NCI-H82 treated with DMSO at 0.1 percent for 48 hours (cell line): Measurements from ENCODE around the gene CCDC50.

Experiments
- DNase-seq: peaks from one replicate; lab custom pipeline; 2025; ENCODE audit not compliant: unreplicated experiment; lab: John Stamatoyannopoulos, UW

The CCDC50 gene

DNA sequence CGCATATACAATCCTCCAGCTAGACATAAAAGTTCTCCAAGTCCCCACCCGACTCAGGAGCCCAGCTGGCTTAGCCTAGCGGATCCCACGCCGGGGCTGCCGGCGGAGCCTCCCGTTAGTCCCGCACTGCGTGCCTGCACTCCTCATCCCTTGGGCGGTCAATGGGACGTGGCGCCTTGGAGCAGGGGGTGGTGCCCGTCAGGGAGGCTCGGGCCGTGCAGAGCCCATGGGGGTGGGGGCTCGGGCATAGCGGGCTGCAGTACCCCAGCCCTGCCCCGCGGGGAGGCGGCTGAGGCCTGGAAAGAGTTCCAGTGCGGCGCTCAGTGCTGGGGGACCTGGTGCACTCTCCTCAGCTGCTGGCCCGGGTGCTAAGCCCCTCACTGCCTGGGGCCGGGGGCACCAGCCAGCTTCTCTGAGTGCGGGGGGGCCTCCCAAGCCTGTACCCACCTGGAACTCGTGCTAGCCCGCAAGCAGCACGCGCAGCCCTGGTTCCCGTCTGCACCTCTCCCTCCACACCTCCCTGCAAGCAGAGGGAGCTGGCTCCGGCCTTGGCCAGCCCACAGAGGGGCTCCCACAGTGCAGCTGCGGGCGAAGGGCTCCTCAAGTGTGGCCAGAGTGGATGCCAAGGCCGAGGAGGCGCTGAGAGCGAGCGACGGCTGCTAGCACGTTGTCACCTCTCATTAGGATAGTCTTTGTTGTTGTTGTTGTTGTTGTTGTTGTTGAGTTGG, 12.2 kb upstream of the CCDC50 start:
- no peak for DNase-seq

DNA sequence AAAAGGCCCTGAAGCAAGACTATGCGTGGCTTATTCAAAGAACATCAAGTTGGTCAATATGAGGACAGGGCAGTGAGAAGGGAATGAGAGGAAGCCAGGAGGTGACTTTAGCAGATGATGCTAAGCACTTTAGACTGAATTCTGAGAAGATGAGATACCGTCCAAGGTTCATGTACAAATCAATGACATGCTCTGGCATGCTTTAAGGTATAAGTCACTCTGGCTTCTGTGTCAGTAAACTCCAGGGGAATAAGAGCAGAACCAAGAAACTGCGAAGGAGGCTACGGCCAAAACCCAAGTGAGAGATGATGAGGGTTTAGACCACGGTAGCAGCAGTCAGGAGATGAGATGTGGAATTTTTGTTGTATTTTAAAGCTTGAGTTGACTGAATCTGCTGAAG, 8.9 kb upstream of the CCDC50 start:
- DNase-seq, result no peak

DNA sequence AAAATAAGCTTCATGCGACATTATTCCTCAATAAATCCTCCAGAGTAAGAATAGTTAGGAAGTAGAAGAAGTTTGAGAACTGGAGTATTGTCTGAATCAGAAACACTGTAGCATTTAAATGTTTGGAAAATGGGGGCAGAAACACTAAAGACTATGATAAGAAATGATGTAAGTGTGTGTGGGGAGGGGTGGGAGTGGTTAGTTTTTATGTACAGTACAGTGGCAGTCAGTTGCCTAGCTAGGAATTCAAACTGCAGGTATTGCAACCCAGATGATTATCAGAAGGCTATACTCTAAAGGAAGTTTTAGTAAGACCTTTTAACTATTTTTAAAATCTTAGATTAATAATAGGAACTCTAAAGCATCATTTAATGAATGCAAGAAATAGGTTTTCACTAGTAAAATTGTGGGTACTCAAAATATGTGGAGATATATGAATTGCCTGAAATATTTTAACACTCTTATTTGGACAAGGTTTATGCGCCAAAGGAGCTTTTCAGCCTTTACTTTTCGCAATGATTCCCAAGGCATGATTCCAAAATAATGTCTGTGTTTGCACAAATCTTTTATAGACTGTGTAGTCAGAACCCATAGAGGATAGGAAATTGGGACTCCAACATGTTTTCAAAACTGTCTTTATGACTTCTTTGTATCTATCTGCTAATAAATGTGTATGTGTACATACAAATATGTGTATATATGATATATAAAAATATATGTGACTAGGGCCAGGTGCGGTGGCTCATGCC, 8.0 kb upstream of the CCDC50 start:
- peak; percentile 63 for DNase-seq

DNA sequence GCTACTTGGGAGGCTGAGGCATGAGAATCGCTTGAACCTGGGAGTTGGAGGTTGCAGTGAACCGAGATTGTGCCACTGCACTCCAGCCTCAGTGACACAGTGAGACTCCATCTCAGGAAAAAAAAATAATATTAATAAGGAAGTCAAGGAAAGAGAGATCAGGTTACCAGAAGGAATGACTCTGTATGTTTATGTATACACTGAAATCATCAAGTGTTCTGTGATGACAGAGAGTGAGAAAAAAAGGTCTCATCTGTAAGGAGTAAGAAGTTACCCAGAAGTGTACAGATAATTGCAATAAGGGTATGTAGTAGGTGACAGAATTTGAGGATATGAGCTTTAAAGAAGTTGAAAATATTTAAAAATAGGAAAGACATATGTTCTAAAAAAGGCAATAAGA, 4.3 kb upstream of the CCDC50 start:
- DNase-seq, result no peak

DNA sequence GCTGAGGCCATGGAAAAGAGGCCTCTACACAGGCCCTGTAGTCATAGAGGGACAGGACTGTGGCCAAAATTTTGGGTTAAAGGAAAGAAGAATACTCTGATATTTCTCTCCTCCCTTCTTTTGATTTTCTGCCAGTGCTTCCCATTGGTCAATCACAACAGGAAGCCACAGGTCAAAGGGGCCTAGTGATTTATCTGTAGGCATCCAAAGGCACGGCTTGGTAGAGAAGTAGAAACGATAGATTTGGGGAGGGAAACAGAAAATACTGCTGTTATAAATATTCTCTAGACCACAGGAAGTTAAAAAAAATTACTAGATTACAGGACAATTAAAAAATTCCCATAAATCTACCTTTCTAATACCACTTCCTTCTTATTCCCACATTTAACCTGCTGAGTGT, 1.7 kb upstream of the CCDC50 start:
- DNase-seq, result no peak

DNA sequence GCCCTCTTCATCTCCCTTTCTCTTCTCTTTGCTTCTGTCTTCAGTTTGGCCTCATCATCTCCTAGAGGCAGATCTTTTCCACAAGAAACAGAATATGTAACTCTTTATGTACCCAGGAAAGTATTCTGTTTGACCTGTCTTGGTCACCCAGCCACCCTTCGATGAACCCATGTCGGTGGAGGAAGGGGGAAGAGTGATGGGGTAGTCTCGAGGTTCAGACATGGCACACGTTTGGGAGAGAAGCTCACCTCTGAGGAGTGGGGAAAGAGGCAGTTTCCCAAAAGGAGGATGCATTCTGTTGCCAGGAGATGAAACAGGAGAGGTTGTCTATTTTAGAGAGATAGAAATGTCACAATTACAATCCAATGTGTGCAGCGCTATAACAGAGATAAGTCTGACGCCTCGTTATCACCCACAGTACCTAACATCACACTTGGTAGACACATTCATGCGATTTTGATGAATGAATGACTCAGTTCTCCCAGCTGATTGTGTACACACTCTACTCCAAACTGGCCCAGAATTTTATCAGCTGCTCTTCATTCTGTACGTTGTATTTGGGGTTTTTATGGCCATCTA, 722 bp upstream of the CCDC50 start:
- no peak for DNase-seq

DNA sequence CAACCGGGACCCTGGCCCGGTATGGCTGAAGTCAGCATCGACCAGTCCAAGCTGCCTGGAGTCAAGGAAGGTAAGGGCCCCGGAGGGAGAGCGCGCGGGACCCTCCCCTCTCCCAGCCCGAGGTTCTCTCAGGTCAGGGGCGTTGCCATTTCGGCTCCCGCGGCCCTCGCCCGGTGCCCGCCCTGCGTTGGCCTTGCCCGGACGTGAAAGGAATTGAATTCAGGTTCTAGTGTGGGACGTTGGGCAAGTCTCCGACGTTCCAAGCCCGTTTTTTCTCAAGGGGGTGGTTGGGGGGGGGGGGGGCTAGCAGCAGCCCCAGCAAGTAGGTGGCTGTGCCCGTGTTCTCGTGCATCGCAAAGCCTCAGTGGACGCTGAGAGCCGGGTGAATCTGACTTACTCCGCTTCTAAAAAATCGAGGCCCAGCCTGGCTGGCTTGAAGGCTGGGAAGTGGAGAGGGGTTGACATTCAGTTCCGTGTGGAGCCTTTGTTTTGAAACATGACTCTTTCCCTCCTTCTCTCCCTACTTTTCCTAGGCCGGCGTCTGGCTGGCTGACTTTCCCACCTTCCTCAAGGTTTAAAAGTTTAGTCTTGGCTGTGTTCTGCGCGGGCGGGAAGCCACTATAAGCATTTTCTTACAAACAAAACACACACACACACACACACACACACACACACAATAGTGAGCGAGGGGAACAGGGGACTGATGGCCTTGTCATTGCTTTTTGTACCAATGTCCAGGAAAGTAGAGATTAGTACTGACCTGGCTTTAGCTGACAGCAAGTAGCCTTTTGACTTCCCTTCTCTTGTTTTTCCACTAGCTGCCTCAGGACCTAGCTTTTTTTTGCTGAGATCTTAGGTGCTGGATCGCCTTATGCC, 698 bp downstream of the CCDC50 start, which contains the start of gene UTS2B:
TSS of gene UTS2B (minus strand) at position 873 of the 876 bp plus-strand sequence. CDS start 48,337 bp downstream, outside the sequence.
- no peak for DNase-seq

DNA sequence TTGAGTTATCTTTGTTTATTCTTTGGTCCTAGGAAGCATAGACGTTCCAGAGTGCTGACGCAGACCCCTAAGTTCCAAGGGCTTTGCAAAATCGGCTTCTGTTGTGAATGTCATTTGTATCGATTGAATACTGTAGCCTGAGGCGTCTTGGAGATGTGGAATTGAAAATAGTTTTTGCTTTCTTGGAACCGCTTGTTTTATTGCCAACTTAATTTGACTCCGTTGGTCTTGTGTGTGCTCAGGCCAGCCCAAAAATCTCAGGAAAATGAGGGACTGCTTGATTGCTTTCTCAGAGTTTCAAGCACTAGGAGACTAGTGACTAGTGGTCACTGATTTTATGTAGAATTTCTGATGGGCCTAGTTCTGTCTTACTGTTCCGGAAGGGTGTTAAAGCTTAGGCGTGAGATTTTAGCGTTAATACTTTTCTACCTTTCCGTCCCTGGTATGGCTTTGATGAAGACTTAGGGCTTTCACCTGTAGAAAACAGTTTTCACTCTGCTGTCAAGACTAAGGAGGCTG, 1.4 kb downstream of the CCDC50 start:
- DNase-seq, result no peak

DNA sequence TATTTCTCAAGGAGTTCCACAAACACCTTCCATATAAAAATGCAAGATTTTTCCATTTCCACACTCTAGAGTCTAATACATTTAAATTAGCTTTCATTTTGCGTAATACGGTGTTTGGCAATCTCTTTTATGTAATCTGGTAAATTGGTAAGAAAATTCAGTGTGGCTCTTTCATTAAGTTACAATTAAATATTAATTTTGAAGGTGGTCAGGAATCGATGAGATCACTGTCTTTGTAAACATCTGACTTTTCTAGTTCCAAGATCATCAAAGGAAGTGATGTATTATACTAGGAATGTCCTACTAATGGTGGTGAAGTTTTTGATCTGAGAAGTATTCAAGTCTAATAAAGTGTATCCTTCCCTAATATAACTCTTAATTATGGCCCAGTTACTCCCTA, 2.2 kb downstream of the CCDC50 start:
- DNase-seq, result no peak

DNA sequence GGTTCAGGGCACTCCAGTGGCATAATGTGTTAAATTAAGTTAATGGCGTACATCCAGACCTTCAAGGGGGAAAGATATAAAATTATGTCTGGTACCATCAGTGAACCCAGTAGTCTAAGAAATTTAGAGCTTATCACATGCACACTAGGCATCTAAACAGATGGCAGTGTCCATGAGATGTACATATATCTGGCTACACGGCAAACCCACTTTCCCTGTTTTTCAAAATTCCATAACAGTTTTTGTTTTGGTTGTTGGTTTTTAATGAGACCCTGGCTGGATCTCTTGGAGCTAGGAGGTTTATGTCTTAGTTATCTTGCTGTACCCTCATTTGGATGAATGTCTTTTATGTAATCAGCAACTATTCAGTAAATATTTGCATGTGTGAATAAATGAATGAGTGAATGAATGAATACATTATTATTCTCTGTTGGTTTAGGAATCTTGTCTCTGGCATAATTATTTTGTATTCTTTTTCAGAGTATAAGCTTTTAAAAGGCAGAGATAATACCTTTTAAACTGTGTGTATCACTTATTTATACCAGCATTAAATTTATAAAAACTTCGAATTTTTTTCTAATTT, 4.2 kb downstream of the CCDC50 start:
- no peak for DNase-seq

DNA sequence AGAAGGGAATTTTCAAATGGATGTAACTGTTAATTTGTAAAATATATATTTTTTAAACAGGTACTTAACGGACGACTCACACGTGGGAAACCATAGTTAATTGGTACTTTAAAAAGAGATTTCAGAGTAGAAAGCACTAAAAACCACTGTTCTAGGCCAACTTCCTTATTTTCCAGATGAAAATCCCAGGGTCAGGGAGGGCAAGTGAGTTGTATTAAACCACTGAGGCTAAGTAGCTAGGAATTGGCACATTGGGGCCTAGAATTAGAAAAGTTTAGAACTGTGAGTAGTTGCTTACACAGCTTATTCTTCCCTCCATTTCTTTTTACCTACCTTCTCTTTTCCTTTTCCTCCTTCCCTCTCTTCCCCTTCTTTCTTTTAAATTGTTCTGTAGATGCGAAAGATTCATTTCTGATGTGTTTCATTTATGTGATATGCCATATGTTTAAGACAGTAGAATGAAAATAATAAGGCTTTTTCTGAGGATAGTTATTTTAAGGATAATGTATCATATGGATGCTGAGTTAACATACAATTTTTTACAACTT, 5.2 kb downstream of the CCDC50 start:
- no peak for DNase-seq

DNA sequence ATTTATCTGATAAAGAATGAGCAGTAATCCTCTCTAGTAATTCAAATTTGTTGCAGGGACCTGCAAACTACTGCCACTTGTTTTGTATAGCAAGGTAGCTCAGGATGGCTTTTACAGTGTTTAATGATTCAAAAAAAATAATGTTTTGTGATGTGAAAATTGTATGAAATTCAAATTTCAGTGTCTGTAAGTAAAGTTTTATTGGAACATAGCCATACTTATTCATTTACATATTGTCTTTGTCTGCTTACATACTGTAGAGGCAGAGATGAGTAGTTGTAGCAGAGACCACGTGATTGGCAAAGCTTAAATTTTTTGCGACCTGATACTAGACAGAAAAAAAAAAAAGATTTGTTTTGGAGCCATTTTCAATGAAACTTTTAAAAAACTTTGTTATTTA, 7.6 kb downstream of the CCDC50 start:
- DNase-seq, result no peak

DNA sequence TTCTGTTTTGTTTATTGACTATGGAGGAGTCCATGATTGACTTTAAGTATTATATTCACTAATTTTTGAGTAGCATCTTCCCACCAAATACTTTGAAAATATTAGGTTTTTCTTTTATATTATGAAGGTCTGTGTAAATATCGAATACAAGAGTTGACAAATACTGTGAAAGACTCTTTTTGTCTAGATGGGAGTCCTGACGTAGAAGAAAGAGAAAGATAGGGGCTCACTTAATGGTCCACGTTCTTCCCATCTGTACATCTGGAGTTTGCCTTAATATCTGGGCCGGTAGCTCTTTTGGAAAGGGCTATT, 8.9 kb downstream of the CCDC50 start:
- DNase-seq, result no peak

DNA sequence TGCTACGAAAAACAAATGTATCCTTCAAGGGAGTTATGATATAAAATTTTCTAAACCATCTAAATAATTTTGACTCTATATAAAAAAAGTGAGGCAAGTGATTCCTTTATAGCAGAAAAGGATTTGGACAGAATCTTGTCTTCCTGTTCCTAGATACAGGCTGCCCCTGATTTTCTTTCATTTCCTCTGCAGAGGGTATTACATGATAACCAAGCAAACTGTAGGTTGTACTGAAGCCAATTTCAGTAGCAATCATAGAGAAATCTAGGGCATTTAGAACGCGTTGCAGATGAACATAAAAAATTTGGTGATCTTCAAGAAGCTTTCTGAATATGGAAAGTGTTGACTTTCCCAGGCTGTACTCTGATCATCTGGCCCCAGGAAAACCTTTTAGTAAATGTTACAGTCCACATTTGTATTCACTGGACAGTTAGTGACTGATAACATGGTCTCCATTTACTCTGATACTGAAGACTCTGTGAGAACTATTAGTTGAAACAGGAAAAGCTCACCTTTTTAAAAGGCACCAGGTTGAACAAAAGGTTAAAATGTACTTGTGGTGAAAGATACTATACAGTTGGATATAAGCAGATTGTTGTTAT, 10.2 kb downstream of the CCDC50 start:
- no peak for DNase-seq

DNA sequence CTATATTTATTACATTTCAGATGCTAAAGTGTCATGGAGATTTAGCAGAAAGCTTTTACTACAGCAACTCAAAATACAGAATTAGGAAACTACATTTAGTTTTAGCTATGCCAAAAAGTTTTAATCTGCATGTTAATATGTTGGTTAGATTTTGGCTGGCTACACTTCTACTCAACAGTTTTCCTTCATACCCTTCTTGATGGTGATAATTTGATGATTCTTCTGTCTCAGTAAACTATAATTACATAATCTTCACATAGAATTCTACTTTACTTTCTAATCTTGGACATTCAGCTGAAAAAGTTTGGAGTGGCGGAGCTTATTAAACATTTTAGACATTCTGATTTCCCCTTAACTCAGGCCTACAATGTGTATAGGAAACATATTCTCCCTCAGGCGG, 11.2 kb downstream of the CCDC50 start:
- no peak for DNase-seq

DNA sequence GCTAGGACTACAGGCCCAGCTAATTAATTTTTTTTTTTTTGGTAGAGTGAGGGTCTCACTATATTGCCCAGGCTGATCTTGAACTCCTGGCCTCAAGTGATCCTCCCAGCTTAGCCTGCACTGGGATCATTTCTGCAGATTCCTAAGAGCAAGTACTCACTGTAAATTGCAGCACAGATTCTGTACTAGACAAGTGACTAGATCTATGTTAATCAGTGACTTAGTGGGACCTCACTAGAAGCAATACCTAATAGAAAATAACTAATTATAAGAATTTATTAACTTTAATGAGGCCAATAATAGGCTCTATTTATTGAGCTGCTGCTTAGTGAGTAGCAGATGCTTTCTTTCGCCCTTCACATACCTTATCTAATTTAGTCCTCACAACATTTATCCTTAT, 11.8 kb downstream of the CCDC50 start:
- DNase-seq, result no peak

DNA sequence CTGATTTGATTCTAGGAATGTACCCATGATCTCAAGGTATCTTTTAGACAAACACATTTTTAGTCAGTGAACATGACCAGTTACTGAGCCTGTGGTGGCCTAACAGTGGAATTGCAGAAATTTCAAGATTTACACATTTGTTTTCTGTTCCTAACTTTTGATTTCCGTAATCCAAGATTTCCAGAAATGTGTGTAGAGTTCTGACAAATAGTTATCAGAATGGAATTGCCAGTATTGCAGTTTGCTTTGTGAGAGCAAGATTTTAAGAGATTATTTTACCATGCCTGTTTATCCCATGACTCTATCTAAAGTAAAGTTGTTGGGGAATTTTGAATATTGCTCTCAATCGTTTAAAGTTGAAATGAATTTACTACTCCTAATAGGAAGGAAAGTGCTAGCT, 12.8 kb downstream of the CCDC50 start:
- no peak for DNase-seq

DNA sequence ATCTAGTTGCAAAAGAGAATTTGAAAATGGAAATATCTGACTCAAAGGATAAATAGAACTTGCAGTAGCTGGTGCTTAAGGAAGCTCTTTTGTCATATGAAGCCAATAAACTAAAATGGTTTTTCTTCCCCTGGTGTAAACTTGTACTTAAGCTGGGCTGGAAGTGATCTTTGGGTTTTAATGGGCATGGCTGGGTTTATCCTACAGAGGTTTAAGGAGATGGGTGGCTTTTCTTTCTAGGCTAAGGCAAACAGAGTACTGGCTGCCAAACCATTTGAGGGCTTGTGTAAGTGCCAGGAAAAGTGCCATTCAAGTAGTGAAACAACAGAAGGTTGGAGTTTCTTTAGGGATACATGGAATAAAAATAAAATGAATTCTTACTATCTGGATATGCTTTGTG, 13.2 kb downstream of the CCDC50 start:
- DNase-seq, result no peak

DNA sequence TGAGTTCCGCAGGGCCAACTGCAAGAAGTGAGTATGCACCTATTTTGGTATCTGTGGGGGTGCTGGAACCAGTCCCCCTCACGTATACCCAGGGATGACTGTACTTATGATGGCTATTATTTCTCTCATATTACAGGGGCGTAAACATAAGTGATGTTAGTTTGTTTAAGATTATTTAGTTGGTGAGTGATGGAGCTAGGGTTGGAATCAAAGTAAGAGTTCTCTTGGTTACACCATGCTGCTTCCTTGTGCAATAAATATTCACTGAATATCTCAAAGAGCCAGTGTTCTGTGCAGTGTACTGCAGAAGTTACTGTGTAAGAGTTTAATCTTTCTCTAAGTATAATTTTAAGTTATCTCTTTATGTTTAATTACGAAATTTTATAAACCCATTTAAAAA, 13.9 kb downstream of the CCDC50 start:
- DNase-seq, result no peak

DNA sequence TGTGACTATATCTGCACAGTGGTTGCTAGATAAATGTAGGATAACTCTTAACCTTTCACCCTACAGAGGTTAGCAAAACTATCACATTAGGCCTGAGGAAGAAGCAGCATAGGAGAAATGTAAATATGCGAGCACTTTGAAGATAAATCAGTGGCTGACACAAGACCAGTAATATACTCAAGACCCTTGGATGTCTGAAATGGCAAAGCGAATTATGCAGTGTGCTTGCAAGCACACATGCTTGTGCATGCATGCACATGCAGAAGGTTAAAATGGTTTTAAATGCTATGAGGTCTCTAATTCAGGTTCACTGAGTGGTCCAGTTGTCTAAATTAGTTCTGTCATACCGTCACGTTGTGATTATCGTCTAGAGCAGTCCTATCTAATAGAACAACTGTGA, 14.7 kb downstream of the CCDC50 start:
- DNase-seq, result no peak
